Neural progenitor cell (in vitro differentiated cells): ENCODE results near the gene YTHDF2.

ENCODE experiments used
- EZH2 ChIP-seq: fragments of 200-600 bp; sonication (generic); IDR thresholded peaks from 2 replicates; pipeline ENCODE4 v1.6.1; 2017; ENCODE audit warnings: antibody characterized with exemption, mild to moderate bottlenecking, moderate library complexity
- EZH2phosphoT487 ChIP-seq: fragments of 200-600 bp; sonication (generic); IDR thresholded peaks from 2 replicates; pipeline ENCODE4 v1.6.1; 2017; ENCODE audit warnings: antibody characterized with exemption
- TF ChIP-seq, protein P1 (sequence below): fragments of 200-600 bp; sonication (generic); IDR thresholded peaks from 2 replicates; pipeline ENCODE4 v1.5.1; 2017; ENCODE audit warnings: antibody characterized with exemption, mild to moderate bottlenecking

DNA sequence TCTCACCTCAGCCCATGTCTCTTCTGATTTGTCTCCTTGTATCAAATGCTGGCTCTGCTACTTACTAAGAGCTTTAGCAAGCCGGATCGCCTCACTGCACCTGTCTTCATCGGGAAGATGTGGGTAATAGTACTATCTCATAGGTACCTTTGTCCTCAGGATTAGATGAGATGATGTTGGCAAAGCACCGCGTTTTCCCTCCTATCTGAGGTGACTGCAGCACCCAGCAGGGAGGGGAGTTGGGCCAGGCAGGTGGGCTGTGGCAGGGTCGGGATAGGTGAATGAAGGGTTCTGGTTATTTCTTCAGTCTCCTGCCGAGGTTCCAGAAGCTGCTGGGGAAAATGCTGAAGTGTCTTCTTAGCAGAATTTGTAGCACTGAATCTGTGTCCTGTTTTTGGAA is 80.4 kb downstream of the YTHDF2 start:
- TF ChIP-seq EZH2, result no peak
- TF ChIP-seq, protein P1, sequence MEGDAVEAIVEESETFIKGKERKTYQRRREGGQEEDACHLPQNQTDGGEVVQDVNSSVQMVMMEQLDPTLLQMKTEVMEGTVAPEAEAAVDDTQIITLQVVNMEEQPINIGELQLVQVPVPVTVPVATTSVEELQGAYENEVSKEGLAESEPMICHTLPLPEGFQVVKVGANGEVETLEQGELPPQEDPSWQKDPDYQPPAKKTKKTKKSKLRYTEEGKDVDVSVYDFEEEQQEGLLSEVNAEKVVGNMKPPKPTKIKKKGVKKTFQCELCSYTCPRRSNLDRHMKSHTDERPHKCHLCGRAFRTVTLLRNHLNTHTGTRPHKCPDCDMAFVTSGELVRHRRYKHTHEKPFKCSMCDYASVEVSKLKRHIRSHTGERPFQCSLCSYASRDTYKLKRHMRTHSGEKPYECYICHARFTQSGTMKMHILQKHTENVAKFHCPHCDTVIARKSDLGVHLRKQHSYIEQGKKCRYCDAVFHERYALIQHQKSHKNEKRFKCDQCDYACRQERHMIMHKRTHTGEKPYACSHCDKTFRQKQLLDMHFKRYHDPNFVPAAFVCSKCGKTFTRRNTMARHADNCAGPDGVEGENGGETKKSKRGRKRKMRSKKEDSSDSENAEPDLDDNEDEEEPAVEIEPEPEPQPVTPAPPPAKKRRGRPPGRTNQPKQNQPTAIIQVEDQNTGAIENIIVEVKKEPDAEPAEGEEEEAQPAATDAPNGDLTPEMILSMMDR, result no peak
- TF ChIP-seq EZH2phosphoT487, result no peak
